H1 (cell line): ENCODE results near the gene CGB2. TPM values are rescaled to one million over a fixed set of nuclear protein-coding genes. Genes with fewer than 3 reads are reported as not detected.
A peak's percentile ranks its signal among the peaks of the same experiment; 100 is the strongest.

ENCODE experiments used
- CTCF ChIA-PET: fragments of 300-600 bp; sonication (Branson Sonifier 250); formaldehyde crosslinking; loops from one replicate; lab custom pipeline; 2021; ENCODE audit not compliant: partially characterized antibody; lab: Charles Lee
- POLR2A ChIA-PET: fragments of 300-600 bp; sonication (Branson Sonifier 250); formaldehyde crosslinking; loops from one replicate; lab custom pipeline; 2021; ENCODE audit warnings: inconsistent platforms; ENCODE audit not compliant: partially characterized antibody; lab: Charles Lee
- DNase-seq, 2 experiments: peaks; one replicate each; pipeline versions ENCODE4 v3.0.0 to v3.0.0-alpha.2; 2010 to 2022; ENCODE audit warnings: low spot score in 2 of 2, low read depth in 1 of 2, mixed read lengths in 1 of 2
- FAIRE-seq: peaks from 2 replicates; lab custom pipeline; 2011; peaks lifted over from hg19 to GRCh38; lab: Jason Lieb, UNC
- H2AFZ ChIP-seq: 2 replicates; pipeline ENCODE4 v1.8.1; 2012; ENCODE audit warnings: low read length, inconsistent platforms
- H2AK5ac ChIP-seq: 2 replicates; pipeline ENCODE4 v1.6.1; 2013; ENCODE audit warnings: low read depth, low read length
- H2BK120ac ChIP-seq: replicated peaks from 2 replicates; pipeline ENCODE3; 2013; ENCODE audit warnings: low read depth, low read length, inconsistent platforms
- H2BK12ac ChIP-seq: 2 replicates; pipeline ENCODE4 v1.6.1; 2013; ENCODE audit warnings: low read depth, low read length
- H2BK15ac ChIP-seq: 2 replicates; pipeline ENCODE4 v1.6.1; 2013; ENCODE audit warnings: low read length
- H2BK20ac ChIP-seq: 2 replicates; pipeline ENCODE4 v1.6.1; 2013; ENCODE audit warnings: low read length
- H2BK5ac ChIP-seq: 2 replicates; pipeline ENCODE4 v1.6.1; 2013; ENCODE audit warnings: low read depth, low read length
- H3K14ac ChIP-seq: 2 replicates; pipeline ENCODE4 v1.6.1; 2013; ENCODE audit warnings: inconsistent platforms; ENCODE audit not compliant: insufficient read length
- H3K18ac ChIP-seq: 2 replicates; pipeline ENCODE4 v1.6.1; 2013; ENCODE audit warnings: low read length; ENCODE audit errors: extremely low read depth
- H3K23ac ChIP-seq: 2 replicates; pipeline ENCODE4 v1.6.1; 2013; ENCODE audit warnings: inconsistent platforms; ENCODE audit not compliant: insufficient read length
- H3K23me2 ChIP-seq: 2 replicates; pipeline ENCODE4 v1.6.1; 2013; ENCODE audit warnings: low read depth, low read length
- H3K27ac ChIP-seq: 2 replicates; pipeline ENCODE4 v1.6.1; 2011; ENCODE audit warnings: low read depth, low read length, inconsistent platforms
- H3K27me3 ChIP-seq, 4 experiments: replicated peaks in 1 of 4; 1 replicate in 1 of 4; 2 replicates in 3 of 4; pipeline versions ENCODE4 v1.6.1 to v1.8.1; 2011 to 2013; ENCODE audit warnings: low read length in 3 of 4, mild to moderate bottlenecking in 3 of 4, inconsistent platforms in 2 of 4, mixed read lengths in 2 of 4, moderate library complexity in 1 of 4; ENCODE audit not compliant: control insufficient read depth in 3 of 4, insufficient read depth in 3 of 4; ENCODE audit errors: extremely low read depth in 1 of 4
- H3K36me3 ChIP-seq, 4 experiments: 2 replicates each; pipeline versions ENCODE4 v1.6.1 to v1.8.1; 2011 to 2013; ENCODE audit warnings: mild to moderate bottlenecking in 4 of 4, low read length in 3 of 4, moderate library complexity in 2 of 4, control low read depth in 1 of 4, inconsistent platforms in 1 of 4; ENCODE audit not compliant: insufficient read depth in 4 of 4, control insufficient read depth in 2 of 4
- H3K4ac ChIP-seq: replicated peaks from 2 replicates; pipeline ENCODE3; 2013; ENCODE audit warnings: low read length, low read depth, mixed read lengths, inconsistent platforms; ENCODE audit not compliant: insufficient read length
- H3K4me1 ChIP-seq, 4 experiments: replicated peaks in 1 of 4; 1 replicate in 1 of 4; 2 replicates in 3 of 4; pipeline versions ENCODE4 v1.6.1 to v1.8.1; 2011 to 2013; ENCODE audit warnings: low read length in 3 of 4, inconsistent platforms in 2 of 4, mixed read lengths in 1 of 4; ENCODE audit not compliant: insufficient read depth in 4 of 4, control insufficient read depth in 3 of 4
- H3K4me2 ChIP-seq, 2 experiments: 2 replicates each; pipeline versions ENCODE4 v1.6.1 to v1.8.1; 2011 to 2013; ENCODE audit warnings: low read depth in 2 of 2, low read length in 2 of 2, control low read depth in 1 of 2, inconsistent platforms in 1 of 2, mild to moderate bottlenecking in 1 of 2; ENCODE audit not compliant: insufficient read depth in 1 of 2
- H3K4me3 ChIP-seq, 4 experiments: fragments of 200-600, 300-600 bp in 1 of 4; sonication (generic), shearing (Covaris generic), sonication (Bioruptor Twin) in 1 of 4; 2 replicates each; pipeline versions ENCODE4 v1.5.1 to v1.8.1; 2011 to 2016; ENCODE audit warnings: low read length in 4 of 4, low read depth in 3 of 4, control low read depth in 2 of 4, inconsistent platforms in 2 of 4, mild to moderate bottlenecking in 2 of 4, mixed read lengths in 1 of 4, moderate library complexity in 1 of 4; ENCODE audit not compliant: insufficient read depth in 2 of 4; ENCODE audit errors: extremely low read depth in 1 of 4
- H3K56ac ChIP-seq: replicated peaks from 2 replicates; pipeline ENCODE3; 2013; ENCODE audit warnings: low read depth, mild to moderate bottlenecking, mixed read lengths, low read length, inconsistent platforms; ENCODE audit not compliant: insufficient read length
- H3K79me1 ChIP-seq: 2 replicates; pipeline ENCODE4 v1.6.1; 2013; ENCODE audit warnings: low read depth, low read length, control low read depth
- H3K79me2 ChIP-seq, 2 experiments: 2 replicates each; pipeline versions ENCODE4 v1.6.1 to v1.8.1; 2012 to 2013; ENCODE audit warnings: low read length in 2 of 2, mild to moderate bottlenecking in 2 of 2, inconsistent platforms in 1 of 2; ENCODE audit not compliant: insufficient read depth in 2 of 2, control insufficient read depth in 1 of 2
- H3K9ac ChIP-seq, 4 experiments: replicated peaks in 1 of 4; 1 replicate in 1 of 4; 2 replicates in 3 of 4; pipeline versions ENCODE4 v1.6.1 to v1.8.1; 2011 to 2013; ENCODE audit warnings: low read depth in 3 of 4, low read length in 3 of 4, control low read depth in 2 of 4, mild to moderate bottlenecking in 2 of 4, moderate library complexity in 2 of 4, inconsistent platforms in 1 of 4; ENCODE audit errors: extremely low read depth in 1 of 4
- H3K9me3 ChIP-seq, 2 experiments: 2 replicates each; pipeline versions ENCODE4 v1.6.1 to v1.8.1; 2012 to 2013; ENCODE audit warnings: mild to moderate bottlenecking in 2 of 2, moderate library complexity in 2 of 2, control low read depth in 1 of 2, inconsistent platforms in 1 of 2, low read depth in 1 of 2, low read length in 1 of 2, mixed read lengths in 1 of 2; ENCODE audit not compliant: insufficient read depth in 2 of 2
- H4K20me1 ChIP-seq, 2 experiments: replicated peaks in 1 of 2; 2 replicates each; pipeline versions ENCODE3 to v1.8.1; 2011 to 2013; ENCODE audit warnings: inconsistent platforms in 2 of 2, low read length in 2 of 2, mild to moderate bottlenecking in 1 of 2; ENCODE audit not compliant: insufficient read depth in 2 of 2, control insufficient read depth in 1 of 2
- H4K5ac ChIP-seq: 2 replicates; pipeline ENCODE4 v1.6.1; 2013; ENCODE audit warnings: low read length, low read depth, mixed read lengths, inconsistent platforms; ENCODE audit not compliant: insufficient read length
- H4K8ac ChIP-seq: 2 replicates; pipeline ENCODE4 v1.8.0; 2013; ENCODE audit warnings: mild to moderate bottlenecking, moderate library complexity, low read length, inconsistent platforms; ENCODE audit not compliant: insufficient read depth; ENCODE audit errors: extremely low read depth
- H4K91ac ChIP-seq: replicated peaks from 2 replicates; pipeline ENCODE3; 2013; ENCODE audit warnings: low read length, mixed read lengths, inconsistent platforms; ENCODE audit not compliant: insufficient read length
- CBX5 ChIP-seq: fragments of 300-800, 300-1000 bp; sonication (generic); IDR thresholded peaks from 2 replicates; pipeline ENCODE4 v1.7.1; 2016; ENCODE audit warnings: antibody characterized with exemption, low read length, low read depth
- KDM1A ChIP-seq: fragments of 200-600, 300-600 bp; sonication (generic); IDR thresholded peaks from 2 replicates; pipeline ENCODE4 v1.7.1; 2016; ENCODE audit warnings: mild to moderate bottlenecking, low read length, borderline replicate concordance
- NRF1 ChIP-seq: IDR thresholded peaks from 2 replicates; pipeline ENCODE4 v1.6.1; 2011; ENCODE audit warnings: mild to moderate bottlenecking, low read depth, low read length, improper control_type of control experiment
- POLR2AphosphoS5 ChIP-seq: IDR thresholded peaks from 2 replicates; pipeline ENCODE4 v1.6.1; 2011; ENCODE audit warnings: low read depth, low read length
- SAP30 ChIP-seq: fragments of 300-600 bp; sonication (generic); IDR thresholded peaks from 2 replicates; pipeline ENCODE4 v1.7.1; 2012; ENCODE audit warnings: low read length, moderate library complexity, mild to moderate bottlenecking, inconsistent platforms; ENCODE audit not compliant: insufficient read depth, insufficient replicate concordance
- WGBS, 2 experiments: shearing (Covaris generic) in 1 of 2; methylation state at CpG; one replicate each; pipeline versions ENCODE4 v1.1.6 to v1.1.7; 2013 to 2015; ENCODE audit warnings: low lambda C conversion rate in 2 of 2, mixed read lengths in 2 of 2, inconsistent platforms in 1 of 2, low coverage in 1 of 2, missing lambda C conversion rate in 1 of 2; ENCODE audit not compliant: insufficient replicate concordance in 2 of 2, insufficient coverage in 1 of 2, insufficient read length in 1 of 2; ENCODE audit errors: extremely low coverage in 1 of 2, missing lambda C conversion rate in 1 of 2; 5-methylcytosine and 5-hydroxymethylcytosine counted together
- polyA plus RNA-seq, 7 experiments: library from polyadenylated mRNA; depleted of rRNA in 3 of 7; stranded (reverse) in 5 of 7; unstranded in 2 of 7; fragments of >200 nt in 5 of 7; fragments of 200-250 nt in 2 of 7; gene quantifications; 1 replicate in 5 of 7; 2 replicates in 1 of 7; 4 replicates in 1 of 7; pipeline versions ENCODE4 v1.2.1 to v1.2.3, GENCODE V29; 2011 to 2013; ENCODE audit warnings: missing spikeins in 2 of 7, mixed read lengths in 2 of 7
- total RNA-seq: library from RNA; stranded (reverse); fragmentation: NEBNext Ultra II Directional; extraction: Animal tissue kit (Norgen Biotek cat#: 25700); gene quantifications from 2 replicates; pipeline ENCODE4 v1.2.1, GENCODE V29; 2021
- TF ChIP-seq, protein P1 (sequence below), 3 experiments: IDR thresholded peaks; 1 replicate in 2 of 3; 2 replicates in 1 of 3; pipeline versions ENCODE4 v1.5.1 to v1.6.1; 2011; ENCODE audit warnings: low read length in 3 of 3, mild to moderate bottlenecking in 3 of 3, inconsistent platforms in 2 of 3, low read depth in 1 of 3, moderate library complexity in 1 of 3; ENCODE audit not compliant: insufficient read depth in 1 of 3; ENCODE audit errors: control extremely low read depth in 1 of 3
- TF ChIP-seq, protein P2 (sequence below): IDR thresholded peaks from 2 replicates; pipeline ENCODE4 v1.6.1; 2011; ENCODE audit warnings: low read depth, mild to moderate bottlenecking, low read length; ENCODE audit not compliant: insufficient read depth

CGB2 gene
- total and polyA plus RNA-seq, 2 of the 8 experiments (the other 6 are each of a cell fraction or from before 2014, with no cell fraction given): 0.71 to 3.2 TPM

DNA sequence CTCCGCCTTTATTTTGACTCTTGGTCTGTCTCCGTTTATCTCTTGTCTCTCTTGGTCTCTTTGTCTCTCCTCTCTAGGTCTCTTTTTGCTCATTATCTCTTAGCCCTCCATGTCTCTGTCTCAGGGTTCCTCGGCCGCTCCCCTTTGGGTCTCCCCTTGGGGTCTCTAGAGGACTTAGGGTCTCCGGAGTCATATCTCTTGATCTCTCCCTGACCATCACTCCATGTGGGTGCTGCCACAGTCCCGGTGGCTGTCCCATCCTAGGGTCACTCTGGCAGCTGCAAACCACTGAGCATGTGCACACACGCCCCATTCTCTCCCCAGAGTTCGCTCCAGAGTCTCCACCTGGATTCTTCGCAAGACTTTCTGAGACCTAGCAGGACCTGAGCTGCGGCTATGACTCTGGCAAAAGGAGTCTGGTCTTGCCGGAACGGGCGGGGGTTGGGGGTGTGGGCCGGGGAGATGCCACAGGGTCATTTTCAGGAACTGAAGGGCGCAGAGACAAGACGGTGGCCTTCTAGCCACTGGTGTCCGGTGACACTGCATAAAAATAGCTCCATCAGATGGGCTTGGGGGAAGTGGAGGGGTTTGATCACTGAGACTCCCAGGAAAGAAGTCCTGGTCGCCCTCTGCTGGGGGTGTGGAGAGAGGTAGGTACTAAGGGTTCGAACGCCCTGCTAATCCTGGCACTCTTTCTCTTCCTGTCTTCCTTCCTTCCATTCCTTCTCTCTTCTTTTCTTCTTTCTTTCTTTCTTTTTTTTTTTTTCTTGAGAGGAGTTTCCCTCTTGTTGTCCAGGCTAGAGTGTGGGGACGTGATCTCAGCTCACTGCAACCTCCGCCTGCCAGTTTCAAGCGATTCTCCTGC lies 42.1 kb downstream of the CGB2 start:
- no peaks in the 10 kb centered on the region; the same call in 1 of the 2 replicates for H3K23me2 ChIP-seq
- H3K56ac ChIP-seq: no peak overlapping the region
- H2AFZ ChIP-seq: no peak overlapping the region
- no peak overlapping the region for H4K5ac ChIP-seq
- no peak overlapping the region for H4K91ac ChIP-seq
- peaks cover 26 to 49% (median 47%) of the 10 kb centered on the region in 4 experiments for H3K27me3 ChIP-seq
- no peak overlapping the region for H3K4ac ChIP-seq
- H3K36me3 ChIP-seq: peaks cover 0 to 4% (median 0%) of the 10 kb centered on the region in 4 experiments; a peak in 1 of 8 replicates
- no peak overlapping the region; a peak in 1 of 4 replicates for H3K4me2 ChIP-seq
- H2AK5ac ChIP-seq: no peak overlapping the region
- ChIA-PET CTCF (interaction anchor here (0.6 to 3.8 kb wide), 25 partner anchors 8 to 152 kb away, joined by 3 to 26 read pairs (median 5); partner anchors contain the start of genes CGB7, NTF4 and RUVBL2), POLR2A (interaction anchor here (0.7 to 1.5 kb wide), 5 partner anchors 13 to 140 kb away, joined by 3 to 8 read pairs (median 3); no protein-coding TSS in a partner anchor)
- no peak overlapping the region for H3K23ac ChIP-seq
- no peak overlapping the region for H2BK12ac ChIP-seq
- no peaks in the 10 kb centered on the region for H4K20me1 ChIP-seq
- no peak overlapping the region; the same call in 1 of the 2 replicates for H4K8ac ChIP-seq
- FAIRE-seq: no peak
- H2BK15ac ChIP-seq: no peak overlapping the region
- H3K9ac ChIP-seq: no peak overlapping the region
- WGBS, 2 experiments: 76% methylated on average over 23 of the region's 23 CpGs; no CpG with 5 or more reads in 1 of the 2 experiments
- H3K4me1 ChIP-seq: peaks cover 0 to 2% (median 0%) of the 10 kb centered on the region in 4 experiments; a peak in 2 of 7 replicates
- no peak overlapping the region for H3K18ac ChIP-seq
- H3K27ac ChIP-seq: no peak overlapping the region
- no peaks in the 10 kb centered on the region for H3K79me1 ChIP-seq
- DNase-seq: peak in 1 of 2 experiments; percentile 60
- H2BK120ac ChIP-seq: no peak overlapping the region
- peaks cover 0 to 5% of the 10 kb centered on the region in 2 experiments; a peak in 1 of 4 replicates for H3K9me3 ChIP-seq
- no peak overlapping the region for H3K4me3 ChIP-seq
- no peaks in the 10 kb centered on the region for H3K79me2 ChIP-seq
- no peak overlapping the region for H2BK20ac ChIP-seq
- no peak overlapping the region for H3K14ac ChIP-seq
- no peak overlapping the region for H2BK5ac ChIP-seq
- no peak for TF ChIP-seq POLR2AphosphoS5
- TF ChIP-seq, protein P1, sequence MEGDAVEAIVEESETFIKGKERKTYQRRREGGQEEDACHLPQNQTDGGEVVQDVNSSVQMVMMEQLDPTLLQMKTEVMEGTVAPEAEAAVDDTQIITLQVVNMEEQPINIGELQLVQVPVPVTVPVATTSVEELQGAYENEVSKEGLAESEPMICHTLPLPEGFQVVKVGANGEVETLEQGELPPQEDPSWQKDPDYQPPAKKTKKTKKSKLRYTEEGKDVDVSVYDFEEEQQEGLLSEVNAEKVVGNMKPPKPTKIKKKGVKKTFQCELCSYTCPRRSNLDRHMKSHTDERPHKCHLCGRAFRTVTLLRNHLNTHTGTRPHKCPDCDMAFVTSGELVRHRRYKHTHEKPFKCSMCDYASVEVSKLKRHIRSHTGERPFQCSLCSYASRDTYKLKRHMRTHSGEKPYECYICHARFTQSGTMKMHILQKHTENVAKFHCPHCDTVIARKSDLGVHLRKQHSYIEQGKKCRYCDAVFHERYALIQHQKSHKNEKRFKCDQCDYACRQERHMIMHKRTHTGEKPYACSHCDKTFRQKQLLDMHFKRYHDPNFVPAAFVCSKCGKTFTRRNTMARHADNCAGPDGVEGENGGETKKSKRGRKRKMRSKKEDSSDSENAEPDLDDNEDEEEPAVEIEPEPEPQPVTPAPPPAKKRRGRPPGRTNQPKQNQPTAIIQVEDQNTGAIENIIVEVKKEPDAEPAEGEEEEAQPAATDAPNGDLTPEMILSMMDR (IDR thresholded peaks at IDR 0.05; ENCODE audit: control extremely low read depth in 1 of 3, insufficient read depth in 1 of 3, low read depth in 1 of 3, low read length in 3 of 3): peak; percentile 57 to 64 (median 61)
- no peak for TF ChIP-seq NRF1
- TF ChIP-seq, protein P2, sequence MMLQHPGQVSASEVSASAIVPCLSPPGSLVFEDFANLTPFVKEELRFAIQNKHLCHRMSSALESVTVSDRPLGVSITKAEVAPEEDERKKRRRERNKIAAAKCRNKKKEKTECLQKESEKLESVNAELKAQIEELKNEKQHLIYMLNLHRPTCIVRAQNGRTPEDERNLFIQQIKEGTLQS: no peak
- TF ChIP-seq SAP30: no peak
- no peak for TF ChIP-seq CBX5
- no peak for TF ChIP-seq KDM1A
